ENCODE results near the gene FUBP3.
A peak's percentile ranks its signal among the peaks of the same experiment; 100 is the strongest.

Gene FUBP3

GRCh38 chr9:130616451-130616850 is 37.1 kb downstream of the FUBP3 start:
- H3K36me3 ChIP-seq: peaks cover 73% of the 10 kb centered on the region
- no peak for DNase-seq

GRCh38 chr9:130623466-130623865 is 44.1 kb downstream of the FUBP3 start:
- DNase-seq: no peak
- TF ChIP-seq CTCF (IDR thresholded peaks at IDR 0.05; ENCODE audit: low read depth, low read length): no peak
- H3K4me3 ChIP-seq (ENCODE audit: low read depth, low read length): no peak overlapping the region
- H3K4me1 ChIP-seq: no peaks in the 10 kb centered on the region
- H3K36me3 ChIP-seq: peaks cover 77% of the 10 kb centered on the region
- H3K27me3 ChIP-seq: no peaks in the 10 kb centered on the region
- no peaks in the 10 kb centered on the region for H3K9me3 ChIP-seq

More at GRCh38 chr9:130616451-130616850, 37.1 kb downstream of the FUBP3 start:
- TF ChIP-seq CTCF (IDR thresholded peaks at IDR 0.05; ENCODE audit: low read depth, low read length): no peak
- Histone ChIP-seq H3K27me3 (no peaks in the 10 kb centered on the region), H3K9me3 (no peaks in the 10 kb centered on the region), H3K4me1 (no peaks in the 10 kb centered on the region), H3K4me3 (ENCODE audit: low read depth, low read length) (no peak overlapping the region)

- Histone ChIP-seq H3K4me3 (ENCODE audit: low read depth, low read length) (no peak overlapping the region), H3K27me3 (no peaks in the 10 kb centered on the region), H3K9me3 (no peaks in the 10 kb centered on the region), H3K4me1 (no peaks in the 10 kb centered on the region), H3K36me3 (peaks cover 73% of the 10 kb centered on the region)
- TF ChIP-seq CTCF (IDR thresholded peaks at IDR 0.05; ENCODE audit: low read depth, low read length): peak; percentile 26
- no peak for DNase-seq
These were observed 44.8 kb downstream of the FUBP3 start for GRCh38 chr9:130624154-130624553.

GRCh38 chr9:130626249-130626996 is 47.0 kb downstream of the FUBP3 start:
- no peaks in the 10 kb centered on the region for H3K4me1 ChIP-seq
- H3K27me3 ChIP-seq: no peaks in the 10 kb centered on the region
- H3K9me3 ChIP-seq: no peaks in the 10 kb centered on the region
- peak; percentile 40 for TF ChIP-seq CTCF (IDR thresholded peaks at IDR 0.05; ENCODE audit: low read depth, low read length)
- peak; percentile 47 for DNase-seq
- peaks cover 71% of the 10 kb centered on the region for H3K36me3 ChIP-seq
- H3K4me3 ChIP-seq (ENCODE audit: low read depth, low read length): no peak overlapping the region

GRCh38 chr9:130627051-130627450 is 47.7 kb downstream of the FUBP3 start:
- Histone ChIP-seq H3K4me3 (ENCODE audit: low read depth, low read length) (no peak overlapping the region), H3K9me3 (no peaks in the 10 kb centered on the region), H3K4me1 (no peaks in the 10 kb centered on the region), H3K36me3 (peaks cover 74% of the 10 kb centered on the region), H3K27me3 (no peaks in the 10 kb centered on the region)
- TF ChIP-seq CTCF (IDR thresholded peaks at IDR 0.05; ENCODE audit: low read depth, low read length): no peak
- DNase-seq: no peak

Data from BE2C (cell line).